ENCODE results near the gene PPP1R3G. TPM values are rescaled to one million over a fixed set of nuclear protein-coding genes. Genes with fewer than 3 reads are reported as not detected.
A peak's percentile ranks its signal among the peaks of the same experiment; 100 is the strongest.
"Not testable (repeated sequence)": the region's sequence is repeated elsewhere in the genome, so short reads cannot be mapped to it uniquely, and the experiment has no call there.

The PPP1R3G gene
- total RNA-seq, 2 donors from 2014 or later, result 7.4 to 10.7 TPM

DNA sequence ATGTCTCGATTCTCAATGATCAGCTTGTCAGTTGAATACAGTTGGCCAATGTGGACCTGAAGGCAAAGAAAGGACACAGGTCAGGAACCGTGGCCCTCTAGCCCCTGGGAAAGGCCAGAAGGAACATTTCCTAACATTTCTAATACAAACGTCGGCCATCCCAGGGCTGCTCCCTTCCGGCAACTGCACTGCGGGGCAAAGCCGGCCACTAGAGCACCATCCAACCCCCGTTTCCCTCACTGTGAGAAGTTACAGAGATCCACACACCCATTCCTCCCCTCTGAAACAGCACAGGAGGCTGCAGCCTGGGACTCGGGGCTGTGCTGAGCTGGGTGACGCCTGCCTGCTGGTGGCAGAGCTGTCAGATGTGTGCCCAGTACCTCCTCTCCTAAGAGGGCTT is 24.3 kb downstream of the PPP1R3G start:
- no peak for ATAC-seq
- intact Hi-C loops (cut with DNase I), result no loop called here
- no peak for DNase-seq

DNA sequence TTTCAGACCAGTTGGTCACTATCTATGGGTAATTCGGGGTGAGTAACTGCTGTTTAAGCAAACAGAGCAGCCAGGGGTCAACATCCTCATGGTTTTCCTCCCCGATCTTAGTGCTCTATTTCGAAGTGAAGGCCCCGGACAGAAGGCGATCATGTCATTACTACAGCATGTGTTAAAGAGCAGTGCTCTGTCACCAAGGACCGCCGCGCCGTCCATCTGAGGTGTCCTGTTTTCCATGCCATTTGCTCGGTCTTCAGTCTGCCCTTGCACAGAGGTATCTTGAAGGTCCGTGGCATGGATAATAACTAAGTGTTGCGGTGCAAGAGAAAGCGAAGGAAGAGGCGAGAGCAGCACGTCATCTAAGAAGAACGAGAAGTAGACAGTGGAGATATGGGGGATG is 25.1 kb downstream of the PPP1R3G start:
- no peak for ATAC-seq
- DNase-seq, result no peak
- intact Hi-C loops (cut with DNase I), result loop anchor here in 1 of 2 donors (10.0 kb wide), 1 partner anchor 55 kb away; no protein-coding TSS in a partner anchor

DNA sequence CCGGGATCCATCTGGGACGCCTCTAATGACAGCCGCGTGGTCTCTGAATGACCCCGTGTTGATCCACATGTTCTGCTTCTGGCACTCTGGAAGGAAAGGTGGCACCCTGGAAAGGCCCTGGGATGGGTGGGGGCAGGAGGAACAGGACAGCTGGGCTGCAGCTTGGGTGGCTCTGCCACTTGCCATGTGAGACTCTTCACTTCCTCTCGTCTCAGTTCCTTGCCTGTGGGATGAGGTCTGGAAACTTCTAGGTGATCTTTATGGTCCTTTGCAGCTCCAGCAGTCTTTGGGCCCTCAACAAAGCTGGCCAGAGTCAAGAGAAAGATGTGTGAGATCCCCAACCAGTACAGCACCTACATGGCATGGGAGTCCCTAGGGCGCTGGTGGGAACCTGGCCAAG is 26.5 kb downstream of the PPP1R3G start:
- ATAC-seq (no peak), DNase-seq (no peak)
- intact Hi-C loops (cut with DNase I), result loop anchor here in 1 of 2 donors (10.0 kb wide), 1 partner anchor 57 kb away; no protein-coding TSS in a partner anchor

DNA sequence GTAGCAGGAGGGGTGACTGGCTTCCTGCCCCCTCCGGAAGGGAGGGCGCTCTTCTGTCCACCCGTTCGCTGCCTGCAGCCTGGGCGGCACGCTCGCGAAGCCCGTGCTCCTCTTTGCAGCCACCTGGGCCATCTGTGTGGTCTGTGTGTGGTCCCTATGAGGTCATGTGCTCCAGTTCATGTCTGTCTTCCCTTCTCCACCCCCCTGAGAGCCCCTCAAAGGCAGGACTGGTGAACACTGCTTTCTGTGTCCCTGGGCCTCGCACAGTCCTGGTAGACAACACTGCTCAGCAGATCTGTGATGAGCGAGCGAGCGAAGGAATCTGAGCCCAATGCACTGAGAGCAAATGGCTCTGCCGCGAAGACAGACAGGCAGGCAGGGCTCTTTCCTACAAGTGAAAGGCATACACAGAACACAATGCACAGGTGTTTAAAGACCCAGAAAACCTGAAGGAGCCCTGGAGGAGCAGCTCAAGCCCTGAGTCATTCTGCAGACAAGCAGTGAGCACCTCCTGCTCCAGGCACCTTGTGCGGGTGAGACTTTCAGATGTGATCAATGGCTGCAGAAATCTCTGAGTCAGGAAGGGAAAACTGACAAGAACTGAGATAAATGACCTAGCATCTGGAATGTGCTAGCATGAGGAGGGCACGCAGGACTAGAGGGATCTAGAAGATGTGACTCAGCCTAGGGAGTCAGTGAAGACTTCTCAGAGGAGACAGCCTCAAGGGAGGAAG is 27.1 kb downstream of the PPP1R3G start:
- peak in 1 of 2 donors; percentile 67 for ATAC-seq
- intact Hi-C loops (cut with DNase I), result loop anchor here in 1 of 2 donors (10.0 kb wide), 1 partner anchor 57 kb away; no protein-coding TSS in a partner anchor
- no peak for DNase-seq

DNA sequence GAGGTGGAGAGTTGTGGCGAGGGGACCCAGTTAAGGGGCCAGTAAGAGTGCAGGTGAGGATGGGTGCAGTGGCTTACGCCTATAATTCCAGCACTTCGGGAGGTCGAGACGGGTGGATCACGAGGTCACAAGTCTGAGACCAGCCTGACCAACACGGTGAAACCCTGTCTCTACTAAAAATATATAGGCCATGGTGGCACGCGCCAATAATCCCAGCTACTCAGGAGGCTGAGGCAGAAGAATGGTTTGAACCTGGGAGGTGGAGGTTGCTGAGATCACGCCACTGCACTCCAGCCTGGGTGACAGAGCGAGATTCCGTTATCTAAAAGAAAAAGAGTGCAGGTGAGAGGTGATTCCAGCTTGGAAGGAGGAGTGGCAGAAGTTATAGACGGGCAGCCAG is 28.0 kb downstream of the PPP1R3G start:
- no peak for DNase-seq
- intact Hi-C loops (cut with DNase I), result loop anchor here in 1 of 2 donors (10.0 kb wide), 1 partner anchor 58 kb away; no protein-coding TSS in a partner anchor
- no peak for ATAC-seq

DNA sequence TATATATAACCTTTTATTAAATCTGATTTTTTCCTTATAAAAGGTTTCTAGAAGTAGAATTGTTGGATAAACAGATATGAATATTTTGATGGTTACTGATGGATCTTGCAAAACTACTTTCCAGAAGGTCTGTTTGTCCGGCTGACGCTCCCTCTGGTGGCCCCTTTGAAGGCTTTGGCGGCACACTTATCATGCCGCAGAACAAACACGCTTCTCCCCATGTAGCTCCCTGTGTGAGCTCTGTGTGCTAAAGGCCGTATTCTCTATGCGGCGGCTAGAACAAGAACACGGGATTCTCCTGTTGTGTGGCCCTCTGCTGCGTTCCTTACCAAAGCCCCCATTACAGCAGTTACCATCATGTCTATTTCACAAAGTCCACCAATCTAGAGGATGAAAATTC is 30.0 kb downstream of the PPP1R3G start:
- intact Hi-C loops (cut with DNase I), result loop anchor here (2.0 to 10.0 kb wide), 3 partner anchors 36 to 60 kb away; no protein-coding TSS in a partner anchor
- ATAC-seq, result peak; percentile 24 to 65
- no peak for DNase-seq

DNA sequence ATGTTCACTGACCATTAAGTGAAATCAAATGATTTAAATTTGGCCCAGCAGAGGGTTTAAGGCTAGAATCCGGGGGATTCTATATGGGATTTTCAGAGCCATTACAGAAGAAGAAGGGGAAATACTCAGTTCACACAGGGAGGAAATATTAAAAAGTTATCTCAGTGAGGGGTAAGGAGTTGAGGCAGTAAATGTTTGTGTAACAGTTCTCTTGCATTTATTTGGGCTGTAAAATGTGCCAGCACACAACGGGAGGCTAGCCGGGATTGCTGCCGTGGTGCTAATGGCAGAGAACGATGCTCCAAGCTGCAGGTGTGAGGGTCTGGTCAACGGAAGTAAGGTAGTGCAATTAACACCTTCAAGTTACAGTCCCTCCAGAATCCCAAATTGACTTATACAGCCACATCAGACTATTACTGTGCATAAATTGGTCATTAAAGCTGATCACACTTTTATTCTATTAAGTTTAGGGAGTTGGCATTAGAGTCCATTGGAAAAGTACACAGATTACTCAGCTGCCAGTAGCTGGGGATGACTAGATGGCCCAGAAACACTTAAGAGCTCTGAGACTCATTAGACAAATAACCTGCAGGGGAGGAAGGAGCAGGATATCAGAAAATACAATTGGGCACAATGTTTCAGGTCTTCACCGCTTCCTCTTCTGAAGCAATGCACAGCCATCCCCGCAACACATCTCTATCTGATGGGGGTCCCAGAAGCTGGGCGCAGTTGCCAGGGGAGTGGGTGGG is 31.3 kb downstream of the PPP1R3G start:
- intact Hi-C loops (cut with DNase I), result loop anchor here (5.0 to 10.0 kb wide), 2 partner anchors 59 to 62 kb away; no protein-coding TSS in a partner anchor
- ATAC-seq (no peak), DNase-seq (no peak)

DNA sequence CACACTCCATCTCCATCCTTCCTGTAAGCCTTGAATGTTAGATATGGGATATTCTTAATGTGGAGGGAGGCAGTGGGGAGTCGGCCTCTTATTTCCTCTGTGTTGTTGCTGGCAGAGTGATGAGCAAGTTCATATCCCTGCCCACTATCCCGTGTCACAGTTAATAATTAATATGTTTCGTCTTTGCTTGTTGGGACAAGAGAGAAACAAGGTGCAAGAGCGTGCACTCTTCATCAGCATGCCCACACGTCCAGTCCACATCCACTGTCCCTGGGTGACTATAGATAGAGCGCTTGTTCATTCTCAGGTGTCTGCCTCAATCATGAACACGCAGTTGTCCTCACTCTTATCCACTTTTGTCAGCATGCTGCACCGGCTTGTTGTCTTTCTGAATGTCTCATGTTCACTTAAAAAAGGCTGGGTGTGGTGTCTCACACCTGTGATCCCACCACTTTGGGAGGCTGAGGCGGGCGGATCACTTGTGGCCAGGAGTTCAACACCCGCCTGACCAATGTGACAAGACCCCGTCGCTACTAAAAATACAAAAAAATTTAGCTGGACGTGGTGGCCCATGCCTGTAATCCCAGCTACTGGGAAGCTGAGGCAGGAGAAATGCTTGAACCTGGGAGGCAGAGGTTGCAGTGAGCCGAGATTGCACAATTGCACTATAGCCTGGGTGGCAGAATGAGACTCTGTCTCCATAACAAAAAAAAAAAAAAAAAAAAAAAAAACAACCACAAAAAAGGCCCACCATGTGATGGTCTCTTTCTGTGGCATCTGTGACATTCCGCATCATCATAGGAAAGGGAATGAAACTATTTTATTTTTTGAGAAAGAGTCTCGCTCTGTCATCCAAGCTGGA is 34.2 kb downstream of the PPP1R3G start:
- no peak for ATAC-seq
- DNase-seq, result no peak
- intact Hi-C loops (cut with DNase I), result loop anchor here (5.0 to 10.0 kb wide), 2 partner anchors 62 to 65 kb away; no protein-coding TSS in a partner anchor

DNA sequence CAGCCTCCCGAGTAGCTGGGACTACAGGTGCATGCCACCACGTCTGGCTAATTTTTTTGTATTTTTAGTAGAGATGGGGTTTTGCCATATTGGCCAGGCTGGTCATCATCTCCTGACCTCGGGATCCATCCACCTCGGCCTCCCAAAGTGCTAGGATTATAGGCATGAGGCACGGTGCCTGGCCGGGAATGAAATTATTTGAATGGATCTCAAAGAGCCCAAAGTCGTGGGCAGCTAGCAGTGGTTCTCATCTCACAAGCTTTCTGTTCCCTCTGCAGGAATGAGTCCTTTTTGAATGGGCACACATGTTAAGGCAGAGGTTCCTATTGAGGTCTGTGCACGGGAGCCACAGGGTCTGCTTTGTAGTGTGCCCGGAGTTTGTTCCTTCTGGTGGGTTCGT is 34.9 kb downstream of the PPP1R3G start:
- intact Hi-C loops (cut with DNase I), result no loop called here
- no peak for ATAC-seq
- no peak for DNase-seq

DNA sequence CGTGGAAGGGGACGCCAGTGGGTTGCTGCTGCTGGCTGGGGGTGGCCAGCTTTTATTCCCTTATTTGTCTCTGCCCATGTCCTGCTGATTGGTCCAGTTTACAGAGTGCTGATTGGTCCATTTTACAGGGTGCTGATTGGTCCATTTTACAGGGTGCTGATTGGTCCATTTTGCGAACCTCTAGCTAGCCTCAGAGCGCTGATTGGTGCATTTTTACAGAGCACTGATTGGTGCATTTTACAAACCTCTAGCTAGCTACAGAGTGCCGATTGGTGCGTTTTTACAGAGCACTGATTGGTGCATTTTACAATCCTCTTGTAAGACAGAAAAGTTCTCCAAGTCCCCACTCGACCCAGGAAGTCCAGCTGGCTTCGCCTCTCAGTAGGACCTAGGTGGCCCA is 35.4 kb downstream of the PPP1R3G start:
- ATAC-seq; DNase-seq; intact Hi-C loops (cut with DNase I): not testable (repeated sequence)

DNA sequence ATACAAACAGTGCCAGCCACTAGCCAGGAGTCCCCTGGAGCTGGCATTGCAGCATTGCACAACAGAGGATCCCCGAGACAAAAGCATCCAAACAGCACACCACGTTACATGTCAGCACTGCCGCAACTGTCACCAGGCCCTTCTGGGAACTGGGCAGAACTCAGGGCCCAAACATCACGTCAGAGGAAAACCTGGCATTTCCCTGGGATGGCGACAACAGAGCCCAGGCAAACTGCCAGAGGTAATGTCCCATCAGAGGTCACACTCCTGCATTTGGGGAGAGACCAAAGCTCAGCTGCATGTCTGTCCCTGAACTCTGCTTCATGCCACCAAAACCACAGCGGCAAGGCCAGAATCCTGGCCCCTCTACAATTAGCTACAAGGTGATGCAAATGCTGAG is 36.3 kb downstream of the PPP1R3G start:
- intact Hi-C loops (cut with DNase I), result no loop called here
- DNase-seq (peak; percentile 64), ATAC-seq (peak; percentile 57 to 76)

DNA sequence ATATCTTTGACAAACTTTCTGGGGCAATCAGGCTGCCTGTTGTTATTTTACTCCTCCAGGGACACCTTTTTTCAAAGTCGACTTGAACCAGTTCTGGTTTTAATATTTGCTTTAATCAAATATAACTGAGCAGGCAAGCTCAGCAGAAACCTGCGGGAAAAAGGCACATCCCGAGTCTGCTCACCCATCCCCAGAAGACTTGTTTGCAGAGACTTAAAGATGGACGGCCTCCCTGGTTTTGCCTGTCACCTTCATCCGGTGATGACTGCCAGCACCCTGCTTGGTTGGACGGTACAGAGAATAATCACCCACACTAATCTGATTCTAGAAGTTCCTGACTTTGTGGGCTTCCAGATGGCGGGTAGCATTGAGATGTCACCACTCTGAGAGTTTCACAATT is 36.8 kb downstream of the PPP1R3G start:
- ATAC-seq (no peak), DNase-seq (no peak)

DNA sequence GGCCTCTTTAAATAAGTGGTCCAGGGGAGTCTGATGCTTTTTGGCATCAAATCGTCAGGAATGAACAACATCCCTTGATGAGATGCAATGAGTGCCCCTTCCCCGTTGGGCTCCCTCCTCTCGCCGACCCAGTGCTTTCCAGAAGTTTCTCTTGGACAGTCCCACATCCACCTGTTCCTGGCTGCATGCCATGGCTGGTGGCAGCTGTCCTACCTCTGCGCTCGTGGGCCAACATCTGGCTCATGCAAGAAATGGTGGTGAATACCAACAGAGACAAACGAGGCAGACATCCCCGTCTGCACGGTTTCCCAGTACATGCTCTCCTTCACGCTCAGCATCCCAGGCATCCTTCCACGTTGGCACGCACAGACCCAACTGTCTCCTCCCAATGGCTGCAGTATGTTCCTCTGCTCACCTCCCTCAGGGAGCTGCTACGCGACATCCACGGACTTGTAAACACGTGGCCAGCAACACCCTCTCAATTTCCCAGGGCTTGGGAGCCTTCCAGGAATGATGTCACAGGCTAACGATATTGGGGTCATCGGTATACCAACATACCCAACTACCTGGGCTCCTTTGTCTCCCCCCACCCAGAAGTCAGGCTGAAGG is 37.5 kb downstream of the PPP1R3G start:
- ATAC-seq (no peak), DNase-seq (no peak)
- intact Hi-C loops (cut with DNase I), result no loop called here

More for the DNA sequence above, 36.8 kb downstream of the PPP1R3G start:
- intact Hi-C loops (cut with DNase I), result no loop called here

DNA sequence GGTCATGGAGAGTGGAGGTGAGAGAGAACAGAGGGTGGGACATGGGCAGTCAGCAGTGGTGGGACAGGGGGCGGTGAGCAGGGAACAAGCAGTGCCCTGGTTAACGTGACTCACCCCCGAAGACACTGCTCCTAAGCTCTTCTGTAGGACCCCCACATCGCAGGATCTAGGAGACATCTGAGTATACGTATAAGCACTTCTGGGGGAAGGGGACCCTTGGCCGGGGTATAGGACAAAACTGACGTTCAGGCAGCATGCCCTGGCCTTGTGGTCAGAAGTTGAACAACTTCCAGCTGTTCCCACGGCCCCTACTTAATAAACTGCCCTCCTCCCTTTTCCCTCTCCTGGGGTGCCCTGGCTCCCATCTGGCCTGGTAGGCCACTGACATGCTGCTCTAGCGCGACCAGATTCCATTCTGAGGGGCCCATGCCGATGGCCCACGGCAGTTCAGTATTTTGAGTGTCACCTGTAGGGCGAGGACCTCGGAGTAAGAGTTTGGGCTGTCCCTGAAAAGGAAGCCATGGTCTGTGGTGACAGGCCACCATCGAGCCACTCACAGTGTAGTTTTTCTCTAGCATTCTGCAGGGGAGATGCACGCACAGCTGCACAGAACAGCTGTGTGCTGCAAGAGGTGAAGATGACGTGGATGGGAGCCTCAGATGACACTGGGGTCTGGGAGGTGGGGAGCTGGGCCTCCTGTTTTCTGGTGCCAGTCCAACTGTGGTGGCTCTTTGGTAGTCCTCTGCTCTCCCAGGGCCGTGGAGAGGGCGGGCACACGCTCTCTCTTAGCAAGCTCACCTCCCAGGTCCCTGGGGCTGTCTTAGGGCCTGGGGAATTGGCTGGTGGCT is 38.4 kb downstream of the PPP1R3G start:
- DNase-seq, result no peak
- intact Hi-C loops (cut with DNase I), result no loop called here
- ATAC-seq, result no peak

DNA sequence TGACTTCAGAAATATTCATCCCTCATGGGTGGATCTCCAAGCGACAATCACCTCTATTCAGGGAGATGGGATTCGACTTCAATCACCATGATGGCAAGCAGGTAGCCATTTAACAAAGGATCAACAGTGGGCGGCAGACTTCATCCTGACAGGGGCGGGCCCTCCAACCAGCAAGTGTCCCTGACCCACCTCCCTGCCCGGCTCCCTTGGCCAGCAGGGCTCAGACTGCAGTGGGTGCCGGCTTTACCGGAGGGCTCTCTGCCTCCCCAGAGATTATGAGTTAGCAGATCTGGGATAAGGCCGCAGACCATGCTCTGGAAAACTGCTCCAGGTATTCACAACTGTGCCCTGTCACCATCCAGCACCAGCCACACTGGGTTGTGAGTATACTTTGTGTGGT is 39.4 kb downstream of the PPP1R3G start:
- ATAC-seq, result no peak
- DNase-seq, result no peak
- intact Hi-C loops (cut with DNase I), result no loop called here

DNA sequence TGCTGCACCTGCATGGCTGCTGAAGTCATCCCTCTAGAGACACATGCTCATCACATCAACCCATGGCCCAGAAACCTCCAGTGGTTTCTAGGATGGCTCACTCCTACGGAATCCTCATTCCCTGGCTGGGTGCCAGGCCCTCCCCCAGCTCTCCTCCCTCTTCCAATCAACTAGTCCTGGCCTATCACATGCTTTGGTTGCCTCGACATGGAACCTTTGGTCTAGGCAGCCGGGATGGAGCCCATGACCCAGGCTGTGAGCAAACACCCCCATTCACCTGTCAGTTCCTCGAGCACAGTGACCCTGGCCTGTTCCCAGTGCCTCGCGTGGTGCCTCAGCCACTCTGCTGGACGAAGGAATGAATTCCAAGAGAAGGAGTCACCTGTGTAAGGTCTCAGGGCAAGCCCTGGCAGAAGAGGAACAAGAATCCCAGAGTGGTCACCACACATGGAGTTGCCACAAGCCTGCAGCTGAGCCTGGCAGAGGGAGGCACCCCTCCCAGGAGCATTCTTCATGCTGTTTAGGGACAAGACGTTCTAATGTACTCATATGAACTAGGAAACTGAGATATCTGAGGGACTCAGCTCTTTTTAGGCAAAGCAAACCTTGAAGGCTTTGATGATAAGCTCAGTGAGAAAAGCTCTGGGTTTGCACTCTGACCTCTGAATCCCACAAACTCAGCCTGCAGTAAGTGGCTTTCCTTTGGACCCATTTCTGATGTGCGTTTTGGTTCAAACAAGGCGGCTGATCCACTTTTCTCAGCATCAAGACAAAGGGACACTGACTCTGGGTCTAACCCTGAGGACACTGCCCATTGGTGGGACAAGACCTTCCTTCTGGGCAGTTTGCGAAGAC is 40.2 kb downstream of the PPP1R3G start:
- no peak for ATAC-seq
- intact Hi-C loops (cut with DNase I), result no loop called here
- DNase-seq, result no peak

DNA sequence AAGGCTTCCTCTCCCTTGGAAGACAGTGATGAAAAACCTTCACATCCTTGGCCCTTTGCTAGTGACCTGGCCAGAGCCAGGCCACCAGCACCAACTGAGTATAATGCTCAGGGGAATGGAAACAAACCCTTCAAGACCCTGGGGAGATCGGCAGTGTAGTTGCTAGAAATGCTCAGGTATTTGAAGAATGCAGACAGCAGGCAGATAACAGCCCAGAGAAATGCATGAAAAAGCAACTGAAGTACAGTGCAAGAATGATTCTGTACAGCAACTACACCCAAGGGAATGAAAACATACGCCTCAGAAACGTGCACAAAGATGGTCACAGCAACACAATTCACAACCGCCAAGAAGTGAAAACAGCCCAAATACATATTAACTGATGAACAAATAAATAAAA is 41.1 kb downstream of the PPP1R3G start:
- intact Hi-C loops (cut with DNase I), result no loop called here
- DNase-seq (no peak), ATAC-seq (no peak)
